SHP77 (cell line): ENCODE data around the gene RABGEF1.
"Not testable (repeated sequence)": the region's sequence is repeated elsewhere in the genome, so short reads cannot be mapped to it uniquely, and the experiment has no call there.

ENCODE experiments used
- DNase-seq, 2 experiments: peaks; one replicate each; lab custom pipeline; 2025; lab: John Stamatoyannopoulos, UW

Gene RABGEF1

GRCh38 chr7:66765322-66766025, 24.9 kb downstream of the RABGEF1 start:
- not testable (repeated sequence) for DNase-seq

- DNase-seq = no peak
Observed at GRCh38 chr7:66766041-66766440, 25.5 kb downstream of the RABGEF1 start.

- not testable (repeated sequence) for DNase-seq
Observed at GRCh38 chr7:66767486-66767885, 27.0 kb downstream of the RABGEF1 start.

- DNase-seq = no peak
Observed at GRCh38 chr7:66768865-66769832, 28.6 kb downstream of the RABGEF1 start.

- no peak for DNase-seq
Observed at GRCh38 chr7:66769833-66770512, 29.4 kb downstream of the RABGEF1 start.

- no peak for DNase-seq
Observed at GRCh38 chr7:66771795-66772194, 31.3 kb downstream of the RABGEF1 start.

- DNase-seq = not testable (repeated sequence)
Observed at GRCh38 chr7:66773744-66774143, 33.2 kb downstream of the RABGEF1 start.

- DNase-seq = not testable (repeated sequence)
Observed at GRCh38 chr7:66776383-66776782, 35.9 kb downstream of the RABGEF1 start.

- DNase-seq = no peak
Observed at GRCh38 chr7:66776800-66777442, 36.4 kb downstream of the RABGEF1 start.

GRCh38 chr7:66778201-66778600, 37.7 kb downstream of the RABGEF1 start:
- DNase-seq = no peak

- no peak for DNase-seq
Observed at GRCh38 chr7:66779669-66780409, 39.3 kb downstream of the RABGEF1 start.

- no peak for DNase-seq
Observed at GRCh38 chr7:66781408-66782090, 41.0 kb downstream of the RABGEF1 start.

- not testable (repeated sequence) for DNase-seq
Observed at GRCh38 chr7:66782875-66783274, 42.3 kb downstream of the RABGEF1 start.

- not testable (repeated sequence) for DNase-seq
Observed at GRCh38 chr7:66783887-66784595, 43.5 kb downstream of the RABGEF1 start.

GRCh38 chr7:66790196-66790595, 49.7 kb downstream of the RABGEF1 start:
- no peak for DNase-seq

- DNase-seq = no peak
Observed at GRCh38 chr7:66790725-66791124, 50.2 kb downstream of the RABGEF1 start.

- DNase-seq = no peak
Observed at GRCh38 chr7:66800591-66800990, 60.1 kb downstream of the RABGEF1 start.

GRCh38 chr7:66804001-66804400, 63.5 kb downstream of the RABGEF1 start:
- no peak for DNase-seq

- no peak for DNase-seq
Observed at GRCh38 chr7:66807736-66808135, 67.2 kb downstream of the RABGEF1 start.

- no peak for DNase-seq
Observed at GRCh38 chr7:66810716-66811115, 70.2 kb downstream of the RABGEF1 start.
